OCI-LY3 (cell line): Measurements from ENCODE around the gene CCDC141.

Source experiments
- EZH2phosphoT487 ChIP-seq: fragments of 200-600 bp; shearing (Covaris generic); IDR thresholded peaks from 2 replicates; pipeline ENCODE4 v1.6.1; 2018; ENCODE audit warnings: antibody characterized with exemption, mixed run types, low read depth
- TF ChIP-seq, protein P1 (sequence below): fragments of 200-600, 300-600 bp; sonication (generic); IDR thresholded peaks from 2 replicates; pipeline ENCODE4 v1.5.1; 2014; ENCODE audit warnings: antibody characterized with exemption, low read length, low read depth

DNA sequence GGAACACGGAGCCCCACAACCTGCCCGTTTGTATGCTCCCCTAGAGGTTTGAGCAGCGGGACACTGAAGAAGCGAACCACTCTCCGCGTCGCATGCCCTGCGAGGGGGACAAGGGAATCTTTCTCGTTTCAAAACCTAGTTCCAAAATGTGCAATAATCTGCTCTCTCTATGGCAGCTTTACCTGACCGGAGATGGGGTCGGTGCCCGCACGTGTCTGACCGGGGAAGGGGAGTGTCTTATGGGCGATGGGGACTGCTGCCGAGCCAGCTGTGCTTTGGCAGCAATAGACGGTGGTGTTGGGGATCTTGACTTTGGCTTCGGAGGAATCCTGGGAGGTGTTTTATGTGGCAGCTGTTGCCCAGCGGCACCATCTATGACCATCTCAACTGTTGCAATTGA, 250.6 kb downstream of the CCDC141 start:
- TF ChIP-seq, protein P1, sequence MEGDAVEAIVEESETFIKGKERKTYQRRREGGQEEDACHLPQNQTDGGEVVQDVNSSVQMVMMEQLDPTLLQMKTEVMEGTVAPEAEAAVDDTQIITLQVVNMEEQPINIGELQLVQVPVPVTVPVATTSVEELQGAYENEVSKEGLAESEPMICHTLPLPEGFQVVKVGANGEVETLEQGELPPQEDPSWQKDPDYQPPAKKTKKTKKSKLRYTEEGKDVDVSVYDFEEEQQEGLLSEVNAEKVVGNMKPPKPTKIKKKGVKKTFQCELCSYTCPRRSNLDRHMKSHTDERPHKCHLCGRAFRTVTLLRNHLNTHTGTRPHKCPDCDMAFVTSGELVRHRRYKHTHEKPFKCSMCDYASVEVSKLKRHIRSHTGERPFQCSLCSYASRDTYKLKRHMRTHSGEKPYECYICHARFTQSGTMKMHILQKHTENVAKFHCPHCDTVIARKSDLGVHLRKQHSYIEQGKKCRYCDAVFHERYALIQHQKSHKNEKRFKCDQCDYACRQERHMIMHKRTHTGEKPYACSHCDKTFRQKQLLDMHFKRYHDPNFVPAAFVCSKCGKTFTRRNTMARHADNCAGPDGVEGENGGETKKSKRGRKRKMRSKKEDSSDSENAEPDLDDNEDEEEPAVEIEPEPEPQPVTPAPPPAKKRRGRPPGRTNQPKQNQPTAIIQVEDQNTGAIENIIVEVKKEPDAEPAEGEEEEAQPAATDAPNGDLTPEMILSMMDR, result no peak
- no peak for TF ChIP-seq EZH2phosphoT487
